HepG2 (cell line): ENCODE data around the gene ARAP1. TPM values are rescaled to one million over a fixed set of nuclear protein-coding genes. Genes with fewer than 3 reads are reported as not detected.
A peak's percentile ranks its signal among the peaks of the same experiment; 100 is the strongest.

ENCODE experiments used
- ATAD3A ChIP-seq: sonication (generic); formaldehyde crosslinking; IDR thresholded peaks from 2 replicates; pipeline ENCODE4 v1.4.0; 2020; ENCODE audit warnings: missing genetic modification reagents
- CREB1 ChIP-seq, 2 experiments: fragments of 450-650 bp in 1 of 2; IDR thresholded peaks; 2 replicates each; pipeline ENCODE4 v1.6.1; 2016 to 2017; ENCODE audit warnings: control low read depth in 1 of 2, mild to moderate bottlenecking in 1 of 2, missing compliant biosample characterization in 1 of 2, missing genetic modification characterization in 1 of 2
- FOXP1 ChIP-seq, 2 experiments: fragments of 450-650 bp in 1 of 2; IDR thresholded peaks; 2 replicates each; pipeline ENCODE4 v1.6.1; 2017 to 2018; ENCODE audit warnings: antibody characterized with exemption in 1 of 2
- GABPA ChIP-seq, 2 experiments: IDR thresholded peaks; 2 replicates each; pipeline ENCODE4 v1.6.1; 2011 to 2016; ENCODE audit warnings: low read depth in 2 of 2, low read length in 1 of 2, missing biosample characterization in 1 of 2, missing genetic modification characterization in 1 of 2
- RARA ChIP-seq: IDR thresholded peaks from 2 replicates; pipeline ENCODE4 v1.6.1; 2016; ENCODE audit warnings: missing genetic modification reagents, missing compliant biosample characterization
- SUZ12 ChIP-seq: fragments of 150-350 bp; IDR thresholded peaks from 2 replicates; pipeline ENCODE4 v1.6.1; 2014; ENCODE audit warnings: low read depth, low read length
- TEAD3 ChIP-seq: optimal IDR thresholded peaks from 2 replicates; pipeline ENCODE3; 2016; ENCODE audit warnings: borderline replicate concordance
- U2AF1 ChIP-seq: fragments of 200-400 bp; formaldehyde crosslinking; optimal IDR thresholded peaks from 2 replicates; pipeline ENCODE3; 2017; ENCODE audit warnings: mild to moderate bottlenecking, low read depth, low read length
- ZBTB7A ChIP-seq: sonication (generic); formaldehyde crosslinking; IDR thresholded peaks from 2 replicates; pipeline ENCODE4 v1.8.0; 2022; ENCODE audit warnings: mild to moderate bottlenecking, missing genetic modification reagents
- ZFAT ChIP-seq: sonication (generic); formaldehyde crosslinking; conservative IDR thresholded peaks from 2 replicates; pipeline ENCODE4 v1.8.1; 2023; ENCODE audit warnings: missing genetic modification reagents, inconsistent platforms
- ZFYVE20 ChIP-seq: sonication (generic); formaldehyde crosslinking; IDR thresholded peaks from 2 replicates; pipeline ENCODE4 v1.8.0; 2023; ENCODE audit warnings: low read depth, mild to moderate bottlenecking, moderate library complexity, missing genetic modification reagents, borderline replicate concordance
- ZNF225 ChIP-seq: sonication (generic); formaldehyde crosslinking; IDR thresholded peaks from 2 replicates; pipeline ENCODE4 v1.4.0; 2020; ENCODE audit warnings: mild to moderate bottlenecking, missing genetic modification reagents
- ZNF24 ChIP-seq: fragments of 450-650 bp; IDR thresholded peaks from 2 replicates; pipeline ENCODE4 v1.6.1; 2017; ENCODE audit warnings: antibody characterized with exemption, mild to moderate bottlenecking
- ZNF775 ChIP-seq: sonication (generic); formaldehyde crosslinking; IDR thresholded peaks from 2 replicates; pipeline ENCODE4 v1.4.0; 2020; ENCODE audit warnings: missing genetic modification reagents, mild to moderate bottlenecking, moderate library complexity, borderline replicate concordance
- ZNF839 ChIP-seq: sonication (generic); formaldehyde crosslinking; IDR thresholded peaks from 2 replicates; pipeline ENCODE4 v1.4.0; 2020; ENCODE audit warnings: missing genetic modification reagents, mild to moderate bottlenecking, borderline replicate concordance
- polyA plus RNA-seq, 8 experiments: library from polyadenylated mRNA; depleted of rRNA in 3 of 8; stranded (reverse) in 7 of 8; unstranded in 1 of 8; fragments of >200 nt; fragmentation: Illumina TruSeq in 4 of 8; extraction: Trizol in 4 of 8; gene quantifications; 2 replicates each; pipeline versions ENCODE4 v1.2.1 to v1.2.3, GENCODE V29; 2011 to 2016; ENCODE audit warnings: low read depth in 4 of 8, missing spikeins in 1 of 8, mixed read lengths in 1 of 8; ENCODE audit not compliant: insufficient read depth in 1 of 8
- total RNA-seq, 5 experiments: library from RNA; depleted of rRNA; stranded (reverse); fragments of >200 nt; fragmentation: Illumina TruSeq; extraction: Trizol; gene quantifications; 2 replicates each; pipeline ENCODE4 v1.2.3, GENCODE V29; 2016; ENCODE audit warnings: low read depth in 1 of 5
- TF ChIP-seq, protein P1 (sequence below): IDR thresholded peaks from 2 replicates; pipeline ENCODE4 v1.6.1; 2016; ENCODE audit warnings: low read depth, missing genetic modification reagents, missing compliant biosample characterization
- TF ChIP-seq, protein P2 (sequence below): sonication (generic); formaldehyde crosslinking; IDR thresholded peaks from 2 replicates; pipeline ENCODE4 v1.5.0; 2020; ENCODE audit warnings: mild to moderate bottlenecking, missing genetic modification reagents, borderline replicate concordance
- TF ChIP-seq, protein P3 (sequence below): sonication (generic); formaldehyde crosslinking; IDR thresholded peaks from 2 replicates; pipeline ENCODE4 v1.8.0; 2023; ENCODE audit warnings: mild to moderate bottlenecking, missing genetic modification reagents
- TF ChIP-seq, protein P4 (sequence below): sonication (generic); formaldehyde crosslinking; IDR thresholded peaks from 2 replicates; pipeline ENCODE4 v1.8.1; 2023; ENCODE audit warnings: mild to moderate bottlenecking, missing genetic modification reagents, borderline replicate concordance

ARAP1 gene
- total and polyA plus RNA-seq, 2 of the 13 experiments (the other 11 are each of a cell fraction or from before 2014, with no cell fraction given) = 43.2 to 55.5 TPM

DNA sequence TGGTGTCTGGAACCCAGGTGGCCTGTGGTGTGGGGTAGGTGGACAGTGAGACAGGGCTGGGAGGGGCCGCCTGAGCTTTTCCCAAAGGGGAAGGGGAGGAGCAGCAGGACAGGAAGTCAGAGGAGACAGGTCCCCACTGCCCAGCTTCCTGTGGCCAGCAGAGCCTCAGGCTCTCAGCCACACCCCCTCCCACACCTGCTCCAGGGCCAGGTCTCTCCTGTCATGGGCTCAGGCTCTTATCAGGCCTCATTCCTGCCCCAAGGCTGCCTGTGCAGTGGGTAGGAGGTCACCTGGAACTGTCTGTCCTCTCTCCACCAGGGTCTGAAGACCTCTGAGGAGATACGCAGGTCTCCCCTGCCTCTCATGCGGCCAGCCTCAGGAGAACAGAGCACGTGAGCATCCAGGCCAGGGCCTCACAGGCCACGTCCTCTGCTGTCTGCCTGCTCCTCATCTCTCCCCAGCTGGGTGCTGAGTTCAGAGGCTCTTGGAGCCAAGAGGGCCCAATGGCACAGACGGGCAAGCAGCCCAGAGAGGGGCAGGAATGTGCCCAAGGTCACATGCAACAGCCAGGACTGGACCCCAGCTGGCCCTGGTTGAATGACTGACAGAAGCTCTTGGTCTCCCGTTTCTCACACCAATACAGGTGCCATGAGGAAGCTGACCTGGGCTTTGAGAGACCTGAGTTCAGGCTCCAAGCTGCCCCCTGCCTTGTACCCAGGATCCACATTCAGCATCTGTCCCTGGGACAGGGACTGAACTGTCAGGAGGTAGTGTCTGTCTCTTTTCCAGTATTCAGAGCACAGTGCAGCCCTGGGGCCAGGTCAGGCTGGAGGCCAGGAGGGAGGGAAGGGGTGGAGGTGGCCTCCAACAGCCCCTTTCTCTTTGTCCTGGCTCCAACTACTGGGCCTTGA lies 24.9 kb upstream of the ARAP1 start (continued):
- TF ChIP-seq ZBTB7A (CRISPR knock-in tag) = no peak
- no peak for TF ChIP-seq ZNF775 (CRISPR knock-in tag)
- TF ChIP-seq, protein P1, sequence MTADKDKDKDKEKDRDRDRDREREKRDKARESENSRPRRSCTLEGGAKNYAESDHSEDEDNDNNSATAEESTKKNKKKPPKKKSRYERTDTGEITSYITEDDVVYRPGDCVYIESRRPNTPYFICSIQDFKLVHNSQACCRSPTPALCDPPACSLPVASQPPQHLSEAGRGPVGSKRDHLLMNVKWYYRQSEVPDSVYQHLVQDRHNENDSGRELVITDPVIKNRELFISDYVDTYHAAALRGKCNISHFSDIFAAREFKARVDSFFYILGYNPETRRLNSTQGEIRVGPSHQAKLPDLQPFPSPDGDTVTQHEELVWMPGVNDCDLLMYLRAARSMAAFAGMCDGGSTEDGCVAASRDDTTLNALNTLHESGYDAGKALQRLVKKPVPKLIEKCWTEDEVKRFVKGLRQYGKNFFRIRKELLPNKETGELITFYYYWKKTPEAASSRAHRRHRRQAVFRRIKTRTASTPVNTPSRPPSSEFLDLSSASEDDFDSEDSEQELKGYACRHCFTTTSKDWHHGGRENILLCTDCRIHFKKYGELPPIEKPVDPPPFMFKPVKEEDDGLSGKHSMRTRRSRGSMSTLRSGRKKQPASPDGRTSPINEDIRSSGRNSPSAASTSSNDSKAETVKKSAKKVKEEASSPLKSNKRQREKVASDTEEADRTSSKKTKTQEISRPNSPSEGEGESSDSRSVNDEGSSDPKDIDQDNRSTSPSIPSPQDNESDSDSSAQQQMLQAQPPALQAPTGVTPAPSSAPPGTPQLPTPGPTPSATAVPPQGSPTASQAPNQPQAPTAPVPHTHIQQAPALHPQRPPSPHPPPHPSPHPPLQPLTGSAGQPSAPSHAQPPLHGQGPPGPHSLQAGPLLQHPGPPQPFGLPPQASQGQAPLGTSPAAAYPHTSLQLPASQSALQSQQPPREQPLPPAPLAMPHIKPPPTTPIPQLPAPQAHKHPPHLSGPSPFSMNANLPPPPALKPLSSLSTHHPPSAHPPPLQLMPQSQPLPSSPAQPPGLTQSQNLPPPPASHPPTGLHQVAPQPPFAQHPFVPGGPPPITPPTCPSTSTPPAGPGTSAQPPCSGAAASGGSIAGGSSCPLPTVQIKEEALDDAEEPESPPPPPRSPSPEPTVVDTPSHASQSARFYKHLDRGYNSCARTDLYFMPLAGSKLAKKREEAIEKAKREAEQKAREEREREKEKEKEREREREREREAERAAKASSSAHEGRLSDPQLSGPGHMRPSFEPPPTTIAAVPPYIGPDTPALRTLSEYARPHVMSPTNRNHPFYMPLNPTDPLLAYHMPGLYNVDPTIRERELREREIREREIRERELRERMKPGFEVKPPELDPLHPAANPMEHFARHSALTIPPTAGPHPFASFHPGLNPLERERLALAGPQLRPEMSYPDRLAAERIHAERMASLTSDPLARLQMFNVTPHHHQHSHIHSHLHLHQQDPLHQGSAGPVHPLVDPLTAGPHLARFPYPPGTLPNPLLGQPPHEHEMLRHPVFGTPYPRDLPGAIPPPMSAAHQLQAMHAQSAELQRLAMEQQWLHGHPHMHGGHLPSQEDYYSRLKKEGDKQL (CRISPR knock-in tag) = no peak
- no peak for TF ChIP-seq TEAD3 (CRISPR knock-in tag)
- no peak for TF ChIP-seq GABPA (IDR thresholded peaks at IDR 0.05; ENCODE audit: low read depth, low read length)
- peak; percentile 81 for TF ChIP-seq GABPA (CRISPR knock-in tag; IDR thresholded peaks at IDR 0.05; ENCODE audit: low read depth)
- no peak for TF ChIP-seq ZNF225 (CRISPR knock-in tag)
- TF ChIP-seq ZNF24 = no peak
- TF ChIP-seq, protein P2, sequence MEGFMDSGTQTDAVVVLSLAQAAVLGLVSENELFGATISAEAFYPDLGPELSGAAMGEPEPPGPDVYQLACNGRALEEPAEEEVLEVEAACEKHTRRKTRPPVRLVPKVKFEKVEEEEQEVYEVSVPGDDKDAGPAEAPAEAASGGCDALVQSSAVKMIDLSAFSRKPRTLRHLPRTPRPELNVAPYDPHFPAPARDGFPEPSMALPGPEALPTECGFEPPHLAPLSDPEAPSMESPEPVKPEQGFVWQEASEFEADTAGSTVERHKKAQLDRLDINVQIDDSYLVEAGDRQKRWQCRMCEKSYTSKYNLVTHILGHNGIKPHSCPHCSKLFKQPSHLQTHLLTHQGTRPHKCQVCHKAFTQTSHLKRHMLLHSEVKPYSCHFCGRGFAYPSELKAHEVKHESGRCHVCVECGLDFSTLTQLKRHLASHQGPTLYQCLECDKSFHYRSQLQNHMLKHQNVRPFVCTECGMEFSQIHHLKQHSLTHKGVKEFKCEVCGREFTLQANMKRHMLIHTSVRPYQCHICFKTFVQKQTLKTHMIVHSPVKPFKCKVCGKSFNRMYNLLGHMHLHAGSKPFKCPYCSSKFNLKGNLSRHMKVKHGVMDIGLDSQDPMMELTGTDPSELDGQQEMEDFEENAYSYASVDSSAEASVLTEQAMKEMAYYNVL (CRISPR knock-in tag) = no peak
- TF ChIP-seq, protein P3, sequence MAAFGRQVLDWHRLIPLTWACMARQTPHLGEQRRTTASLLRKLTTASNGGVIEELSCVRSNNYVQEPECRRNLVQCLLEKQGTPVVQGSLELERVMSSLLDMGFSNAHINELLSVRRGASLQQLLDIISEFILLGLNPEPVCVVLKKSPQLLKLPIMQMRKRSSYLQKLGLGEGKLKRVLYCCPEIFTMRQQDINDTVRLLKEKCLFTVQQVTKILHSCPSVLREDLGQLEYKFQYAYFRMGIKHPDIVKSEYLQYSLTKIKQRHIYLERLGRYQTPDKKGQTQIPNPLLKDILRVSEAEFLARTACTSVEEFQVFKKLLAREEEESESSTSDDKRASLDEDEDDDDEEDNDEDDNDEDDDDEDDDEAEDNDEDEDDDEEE (CRISPR knock-in tag) = 0 out of 2 replicates have a peak, but pooled peaks have one; percentile 52
- no peak for TF ChIP-seq ZNF839 (CRISPR knock-in tag)
- no peak for TF ChIP-seq FOXP1 (IDR thresholded peaks at IDR 0.05)
- no peak for TF ChIP-seq FOXP1 (CRISPR knock-in tag; IDR thresholded peaks at IDR 0.05)
- no peak for TF ChIP-seq ATAD3A (CRISPR knock-in tag)
- TF ChIP-seq CREB1 (IDR thresholded peaks at IDR 0.05) = no peak
- no peak for TF ChIP-seq CREB1 (CRISPR knock-in tag; IDR thresholded peaks at IDR 0.05)
- no peak for TF ChIP-seq ZFAT (CRISPR knock-in tag)
- TF ChIP-seq RARA (CRISPR knock-in tag) = no peak
- TF ChIP-seq ZFYVE20 (CRISPR knock-in tag) = no peak
- TF ChIP-seq U2AF1 = no peak
- TF ChIP-seq SUZ12 = no peak
- TF ChIP-seq, protein P4, sequence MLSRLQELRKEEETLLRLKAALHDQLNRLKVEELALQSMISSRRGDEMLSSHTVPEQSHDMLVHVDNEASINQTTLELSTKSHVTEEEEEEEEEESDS (CRISPR knock-in tag) = no peak
